Loucy (cell line): Measurements from ENCODE around the gene PDXP.
A peak's percentile ranks its signal among the peaks of the same experiment; 100 is the strongest.

Experiments used
- H2AFZ ChIP-seq: fragments of 200-600 bp; sonication (generic); 2 replicates; pipeline ENCODE4 v1.6.0; 2016; ENCODE audit warnings: antibody characterized with exemption, mild to moderate bottlenecking, low read length, moderate library complexity
- H3F3A ChIP-seq: fragments of 200-600 bp; 2 replicates; pipeline ENCODE4 v1.6.0; 2016; ENCODE audit warnings: antibody characterized with exemption, low read depth, mild to moderate bottlenecking
- H3K27me3 ChIP-seq: fragments of 200-600 bp; sonication (generic); 2 replicates; pipeline ENCODE4 v1.6.1; 2014; ENCODE audit warnings: low read length, mild to moderate bottlenecking; ENCODE audit not compliant: insufficient read depth, poor library complexity, severe bottlenecking
- H3K36me3 ChIP-seq: fragments of 200-600 bp; sonication (generic); 2 replicates; pipeline ENCODE4 v1.6.1; 2016; ENCODE audit warnings: low read length; ENCODE audit not compliant: insufficient read depth
- H3K4me1 ChIP-seq: fragments of 200-600 bp; sonication (generic); 2 replicates; pipeline ENCODE4 v1.5.1; 2014; ENCODE audit warnings: low read length, mild to moderate bottlenecking; ENCODE audit not compliant: insufficient read depth, poor library complexity, severe bottlenecking
- H3K4me2 ChIP-seq: fragments of 200-600 bp; sonication (generic); 2 replicates; pipeline ENCODE4 v1.6.0; 2014; ENCODE audit warnings: antibody characterized with exemption, low read length, low read depth, mild to moderate bottlenecking; ENCODE audit not compliant: poor library complexity, severe bottlenecking
- H3K4me3 ChIP-seq: fragments of 200-600 bp; sonication (generic); 2 replicates; pipeline ENCODE4 v1.5.1; 2014; ENCODE audit warnings: low read length, mild to moderate bottlenecking, mixed read lengths; ENCODE audit not compliant: poor library complexity, severe bottlenecking
- H3K79me2 ChIP-seq: fragments of 200-600 bp; sonication (generic); 2 replicates; pipeline ENCODE4 v1.6.1; 2014; ENCODE audit warnings: low read length; ENCODE audit not compliant: insufficient read depth
- H3K9ac ChIP-seq: fragments of 200-600 bp; sonication (generic); 2 replicates; pipeline ENCODE4 v1.6.0; 2014; ENCODE audit warnings: mild to moderate bottlenecking, low read depth, low read length, moderate library complexity; ENCODE audit not compliant: poor library complexity, severe bottlenecking
- H3K9me2 ChIP-seq: fragments of 200-600 bp; sonication (generic); replicated peaks from 2 replicates; pipeline ENCODE4 v1.6.1; 2016; ENCODE audit warnings: low read depth, low read length, mixed read lengths
- H3K9me3 ChIP-seq: fragments of 200-600 bp; sonication (generic); 2 replicates; pipeline ENCODE4 v1.6.1; 2014; ENCODE audit warnings: mild to moderate bottlenecking, antibody characterized with exemption, low read length, low read depth; ENCODE audit not compliant: insufficient read depth
- H4K20me1 ChIP-seq: fragments of 200-600 bp; sonication (generic); 2 replicates; pipeline ENCODE4 v1.6.0; 2014; ENCODE audit warnings: antibody characterized with exemption, low read length, mild to moderate bottlenecking; ENCODE audit not compliant: insufficient read depth, poor library complexity, severe bottlenecking
- EZH2phosphoT487 ChIP-seq: fragments of 200-600 bp; IDR thresholded peaks from 2 replicates; pipeline ENCODE4 v1.6.1; 2018; ENCODE audit warnings: antibody characterized with exemption, mild to moderate bottlenecking, moderate library complexity, borderline replicate concordance
- TF ChIP-seq, protein P1 (sequence below): fragments of 200-600 bp; sonication (generic); conservative IDR thresholded peaks from 2 replicates; pipeline ENCODE4 v1.5.1; 2014; ENCODE audit warnings: mild to moderate bottlenecking, antibody characterized with exemption, low read length

Gene PDXP

DNA sequence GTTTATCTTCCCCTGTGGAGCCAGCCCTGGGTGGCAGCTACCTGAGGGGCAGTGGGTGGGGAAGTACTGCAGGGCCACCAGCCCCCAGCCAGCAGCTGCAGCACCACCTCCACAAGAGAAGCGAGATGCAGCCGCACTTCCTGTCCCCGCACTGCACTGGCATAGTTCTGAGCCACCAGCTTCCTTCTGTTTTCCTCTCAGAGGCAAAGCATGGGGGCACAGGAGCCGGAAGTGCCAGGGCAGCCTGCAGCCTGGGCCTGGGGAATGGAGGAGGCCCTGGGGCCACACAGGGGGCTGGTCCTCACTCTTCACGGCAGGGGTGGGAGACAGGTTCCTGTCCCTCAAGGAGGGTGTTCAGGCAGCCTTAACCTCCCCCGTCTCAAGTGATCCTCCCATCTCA, 31.0 kb upstream of the PDXP start:
- Histone ChIP-seq H2AFZ (no peak overlapping the region), H3K4me2 (peak overlapping the region; percentile 61), H4K20me1 (no peaks in the 10 kb centered on the region), H3K36me3 (no peaks in the 10 kb centered on the region), H3K9ac (peak overlapping the region; percentile 65), H3K4me1 (peaks cover 39% of the 10 kb centered on the region), H3K79me2 (no peaks in the 10 kb centered on the region), H3K4me3 (peak overlapping the region; percentile 38), H3K9me2 (no peaks in the 10 kb centered on the region), H3K9me3 (no peaks in the 10 kb centered on the region), H3K27me3 (no peaks in the 10 kb centered on the region), H3F3A (0 out of 2 replicates have a peak, but pooled peaks cover 5% of the 10 kb centered on the region)
- TF ChIP-seq EZH2phosphoT487, result no peak
- TF ChIP-seq, protein P1, sequence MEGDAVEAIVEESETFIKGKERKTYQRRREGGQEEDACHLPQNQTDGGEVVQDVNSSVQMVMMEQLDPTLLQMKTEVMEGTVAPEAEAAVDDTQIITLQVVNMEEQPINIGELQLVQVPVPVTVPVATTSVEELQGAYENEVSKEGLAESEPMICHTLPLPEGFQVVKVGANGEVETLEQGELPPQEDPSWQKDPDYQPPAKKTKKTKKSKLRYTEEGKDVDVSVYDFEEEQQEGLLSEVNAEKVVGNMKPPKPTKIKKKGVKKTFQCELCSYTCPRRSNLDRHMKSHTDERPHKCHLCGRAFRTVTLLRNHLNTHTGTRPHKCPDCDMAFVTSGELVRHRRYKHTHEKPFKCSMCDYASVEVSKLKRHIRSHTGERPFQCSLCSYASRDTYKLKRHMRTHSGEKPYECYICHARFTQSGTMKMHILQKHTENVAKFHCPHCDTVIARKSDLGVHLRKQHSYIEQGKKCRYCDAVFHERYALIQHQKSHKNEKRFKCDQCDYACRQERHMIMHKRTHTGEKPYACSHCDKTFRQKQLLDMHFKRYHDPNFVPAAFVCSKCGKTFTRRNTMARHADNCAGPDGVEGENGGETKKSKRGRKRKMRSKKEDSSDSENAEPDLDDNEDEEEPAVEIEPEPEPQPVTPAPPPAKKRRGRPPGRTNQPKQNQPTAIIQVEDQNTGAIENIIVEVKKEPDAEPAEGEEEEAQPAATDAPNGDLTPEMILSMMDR, result no peak

DNA sequence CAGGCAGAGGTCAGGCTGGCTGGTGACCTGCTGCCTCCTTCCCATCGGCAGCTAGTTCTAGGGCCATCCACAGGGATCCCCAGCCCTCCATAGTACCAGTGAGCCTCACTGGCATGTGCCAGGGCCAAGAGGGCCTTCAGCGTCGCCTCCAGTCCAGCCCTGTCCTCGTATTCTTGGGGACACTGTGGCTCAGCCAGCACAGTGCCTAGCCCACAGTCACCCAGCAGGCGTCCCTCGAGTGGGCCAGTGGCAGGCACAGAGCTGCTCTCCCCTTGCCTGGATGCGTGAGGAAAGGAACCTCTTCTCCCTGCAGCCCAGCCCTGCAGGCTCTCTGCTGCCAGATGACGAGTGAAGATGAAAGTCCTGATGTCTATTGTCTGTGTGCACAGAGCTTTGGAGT, 29.7 kb upstream of the PDXP start:
- peaks cover 5% of the 10 kb centered on the region; the same call in 1 of the 2 replicates for H3F3A ChIP-seq
- H2AFZ ChIP-seq, result no peak overlapping the region
- no peak overlapping the region for H3K4me2 ChIP-seq
- no peaks in the 10 kb centered on the region for H3K36me3 ChIP-seq
- H3K9me2 ChIP-seq, result no peaks in the 10 kb centered on the region
- H3K9me3 ChIP-seq, result no peaks in the 10 kb centered on the region
- H4K20me1 ChIP-seq, result no peaks in the 10 kb centered on the region
- H3K79me2 ChIP-seq, result no peaks in the 10 kb centered on the region
- TF ChIP-seq, protein P1, result no peak
- no peak for TF ChIP-seq EZH2phosphoT487
- H3K4me1 ChIP-seq, result peaks cover 47% of the 10 kb centered on the region
- H3K9ac ChIP-seq, result peak overlapping the region; percentile 65
- no peaks in the 10 kb centered on the region for H3K27me3 ChIP-seq
- H3K4me3 ChIP-seq, result no peak overlapping the region

GRCh38 chr22:37629928-37630327, 28.6 kb upstream of the PDXP start:
- Histone ChIP-seq H3K4me2 (no peak overlapping the region), H3K9ac (no peak overlapping the region), H3K36me3 (no peaks in the 10 kb centered on the region), H3K4me3 (no peak overlapping the region), H3K27me3 (no peaks in the 10 kb centered on the region), H3K9me3 (no peaks in the 10 kb centered on the region), H3K4me1 (peaks cover 55% of the 10 kb centered on the region), H4K20me1 (no peaks in the 10 kb centered on the region), H3K79me2 (0 out of 2 replicates have a peak, but pooled peaks cover under 1% of the 10 kb centered on the region), H3F3A (peaks cover 12% of the 10 kb centered on the region; the same call in 1 of the 2 replicates), H3K9me2 (no peaks in the 10 kb centered on the region), H2AFZ (no peak overlapping the region)
- no peak for TF ChIP-seq EZH2phosphoT487
- TF ChIP-seq, protein P1, result no peak
